Calu3 (cell line): ENCODE data around the gene NR2F1-AS1. TPM values are rescaled to one million over a fixed set of nuclear protein-coding genes. Genes with fewer than 3 reads are reported as not detected.

Experiments
- BruUV-seq: library from RNA; stranded (reverse); fragments of 400-500 nt; replicated peaks from 2 replicates; lab custom pipeline; 2021; lab: Mats Ljungman, UMichigan
- CTCF ChIA-PET: fragments of 300-600 bp; sonication (Branson Sonifier 250); formaldehyde crosslinking; loops from one replicate; lab custom pipeline; 2022; ENCODE audit warnings: antibody characterized with exemption; lab: Charles Lee
- DNase-seq: peaks from one replicate; pipeline ENCODE4 v3.0.0; 2022
- H3K27ac Mint-ChIP-seq: one replicate; pipeline ENCODE4 v1.8.0; 2022; ENCODE audit warnings: mixed read lengths; ENCODE audit not compliant: unreplicated experiment
- H3K27me3 Mint-ChIP-seq: one replicate; pipeline ENCODE4 v1.8.0; 2022; ENCODE audit warnings: mixed read lengths; ENCODE audit not compliant: unreplicated experiment
- H3K36me3 Mint-ChIP-seq: one replicate; pipeline ENCODE4 v1.8.0; 2022; ENCODE audit warnings: mild to moderate bottlenecking, moderate library complexity, mixed read lengths; ENCODE audit not compliant: insufficient read depth, unreplicated experiment
- H3K4me1 Mint-ChIP-seq: one replicate; pipeline ENCODE4 v1.8.0; 2022; ENCODE audit warnings: mild to moderate bottlenecking, low read depth, mixed read lengths; ENCODE audit not compliant: unreplicated experiment
- H3K4me3 Mint-ChIP-seq: one replicate; pipeline ENCODE4 v1.8.0; 2022; ENCODE audit warnings: mild to moderate bottlenecking, low read depth, moderate library complexity, mixed read lengths; ENCODE audit not compliant: unreplicated experiment
- H3K9me3 Mint-ChIP-seq: one replicate; pipeline ENCODE4 v1.8.0; 2022; ENCODE audit warnings: low read depth, mixed read lengths; ENCODE audit not compliant: unreplicated experiment
- intact Hi-C: fragments of 100-400 bp; cut with micrococcal nuclease; formaldehyde crosslinking; loops from one replicate; pipeline ENCODE4 v1.10.0; 2022; ENCODE audit not compliant: unreplicated experiment
- total RNA-seq: library from RNA; stranded (reverse); gene quantifications from 2 replicates; pipeline ENCODE4 v1.2.3, GENCODE V29; 2022
- TF ChIP-seq, protein P1 (sequence below): fragments of 200-600 bp; IDR thresholded peaks from one replicate; pipeline ENCODE4 v1.8.0; 2022; ENCODE audit warnings: antibody characterized with exemption; ENCODE audit not compliant: unreplicated experiment

The NR2F1-AS1 gene
- total RNA-seq, 1 experiment from 2014 or later, result 20.9 TPM

DNA sequence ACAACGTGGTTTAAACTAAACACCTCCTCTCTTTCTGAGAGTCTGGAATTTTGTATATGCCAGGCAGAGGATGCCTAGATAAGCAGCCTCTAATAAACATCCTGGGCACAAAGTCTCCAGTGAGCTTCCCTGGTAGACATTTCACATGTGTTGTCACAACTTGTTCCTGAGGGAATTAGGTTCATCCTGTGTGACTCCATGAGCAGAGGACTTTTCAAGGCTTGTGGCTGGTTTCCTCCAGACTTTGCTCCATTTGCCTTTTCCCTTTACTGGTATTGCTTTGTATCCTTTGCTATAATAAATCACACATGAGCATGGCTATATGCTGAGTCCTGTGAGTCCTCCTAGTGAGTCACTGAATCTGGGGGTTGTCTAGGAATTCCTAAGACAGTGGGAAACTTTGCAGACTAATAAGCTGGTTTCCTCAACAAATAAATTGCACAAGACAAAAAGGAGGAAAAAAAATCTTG, 77.4 kb downstream of the NR2F1-AS1 start:
- TF ChIP-seq, protein P1, sequence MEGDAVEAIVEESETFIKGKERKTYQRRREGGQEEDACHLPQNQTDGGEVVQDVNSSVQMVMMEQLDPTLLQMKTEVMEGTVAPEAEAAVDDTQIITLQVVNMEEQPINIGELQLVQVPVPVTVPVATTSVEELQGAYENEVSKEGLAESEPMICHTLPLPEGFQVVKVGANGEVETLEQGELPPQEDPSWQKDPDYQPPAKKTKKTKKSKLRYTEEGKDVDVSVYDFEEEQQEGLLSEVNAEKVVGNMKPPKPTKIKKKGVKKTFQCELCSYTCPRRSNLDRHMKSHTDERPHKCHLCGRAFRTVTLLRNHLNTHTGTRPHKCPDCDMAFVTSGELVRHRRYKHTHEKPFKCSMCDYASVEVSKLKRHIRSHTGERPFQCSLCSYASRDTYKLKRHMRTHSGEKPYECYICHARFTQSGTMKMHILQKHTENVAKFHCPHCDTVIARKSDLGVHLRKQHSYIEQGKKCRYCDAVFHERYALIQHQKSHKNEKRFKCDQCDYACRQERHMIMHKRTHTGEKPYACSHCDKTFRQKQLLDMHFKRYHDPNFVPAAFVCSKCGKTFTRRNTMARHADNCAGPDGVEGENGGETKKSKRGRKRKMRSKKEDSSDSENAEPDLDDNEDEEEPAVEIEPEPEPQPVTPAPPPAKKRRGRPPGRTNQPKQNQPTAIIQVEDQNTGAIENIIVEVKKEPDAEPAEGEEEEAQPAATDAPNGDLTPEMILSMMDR, result no peak
- H3K9me3 Mint-ChIP-seq, result no peaks in the 10 kb centered on the region
- BruUV-seq, result no TSS peak
- H3K36me3 Mint-ChIP-seq, result no peaks in the 10 kb centered on the region
- H3K27ac Mint-ChIP-seq, result no peak overlapping the region
- CTCF ChIA-PET, result no interaction called here
- no peaks in the 10 kb centered on the region for H3K4me1 Mint-ChIP-seq
- no peaks in the 10 kb centered on the region for H3K27me3 Mint-ChIP-seq
- no peak for DNase-seq
- H3K4me3 Mint-ChIP-seq, result no peak overlapping the region
- intact Hi-C loops, result loop anchor here (1.0 kb wide), 1 partner anchor 22 kb away; no protein-coding TSS in a partner anchor

DNA sequence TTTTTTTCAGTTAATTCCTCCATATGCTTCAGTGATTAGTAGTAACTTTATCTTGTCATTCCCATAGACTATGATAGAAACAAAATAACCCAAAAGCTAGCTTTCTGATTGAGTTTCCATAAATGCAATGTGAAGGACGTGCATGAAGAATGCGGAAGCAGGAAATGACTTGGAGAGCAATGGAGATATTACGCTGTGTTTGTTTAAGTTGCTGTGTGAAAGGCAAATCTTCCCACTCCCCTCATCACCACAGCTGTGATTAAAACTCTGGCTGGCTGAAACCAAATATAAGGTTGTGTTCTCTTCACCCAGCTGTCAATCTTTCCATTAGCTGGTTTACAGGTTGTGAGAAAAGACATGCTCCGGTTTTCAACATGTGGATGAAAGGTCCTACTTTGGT, 83.9 kb downstream of the NR2F1-AS1 start:
- CTCF ChIA-PET, result interaction anchor here (0.6 kb wide), 1 partner anchor 60 kb away, joined by 3 read pairs; no protein-coding TSS in a partner anchor
- no peak for DNase-seq
- Mint-ChIP-seq H3K27me3 (no peaks in the 10 kb centered on the region), H3K4me3 (no peak overlapping the region), H3K9me3 (no peaks in the 10 kb centered on the region), H3K36me3 (no peaks in the 10 kb centered on the region), H3K4me1 (no peaks in the 10 kb centered on the region), H3K27ac (no peak overlapping the region)
- intact Hi-C loops, result no loop called here
- BruUV-seq, result no TSS peak
- TF ChIP-seq, protein P1, result no peak

DNA sequence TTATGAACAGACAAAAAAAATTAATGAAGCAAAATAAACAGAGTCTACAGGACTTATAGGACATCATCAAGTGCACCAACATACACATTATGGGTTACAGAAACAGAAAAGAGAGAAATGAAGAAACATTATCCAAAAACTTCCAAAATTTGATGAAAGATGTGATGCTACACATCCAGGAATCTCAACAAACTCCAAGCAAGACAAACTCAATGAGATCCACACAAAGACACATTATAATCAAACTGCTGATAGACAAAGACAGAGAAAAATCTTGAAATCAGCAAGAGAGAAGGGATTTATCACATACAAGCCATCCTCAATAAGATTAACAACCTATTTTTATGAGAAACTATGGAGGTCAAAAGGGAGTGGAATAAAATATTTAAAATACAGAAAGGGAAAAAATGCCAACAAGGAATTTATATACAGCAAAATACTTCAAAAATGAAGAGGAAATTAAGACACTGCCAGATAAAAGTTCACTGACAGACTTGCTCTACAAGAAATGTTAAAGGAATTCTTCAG, 101.0 kb downstream of the NR2F1-AS1 start:
- intact Hi-C loops, result no loop called here
- Mint-ChIP-seq H3K27ac (no peak overlapping the region), H3K9me3 (peaks cover 6% of the 10 kb centered on the region), H3K4me1 (peaks cover 7% of the 10 kb centered on the region), H3K27me3 (no peaks in the 10 kb centered on the region), H3K36me3 (no peaks in the 10 kb centered on the region), H3K4me3 (no peak overlapping the region)
- no TSS peak for BruUV-seq
- DNase-seq, result no peak
- CTCF ChIA-PET, result no interaction called here
- TF ChIP-seq, protein P1, result no peak

DNA sequence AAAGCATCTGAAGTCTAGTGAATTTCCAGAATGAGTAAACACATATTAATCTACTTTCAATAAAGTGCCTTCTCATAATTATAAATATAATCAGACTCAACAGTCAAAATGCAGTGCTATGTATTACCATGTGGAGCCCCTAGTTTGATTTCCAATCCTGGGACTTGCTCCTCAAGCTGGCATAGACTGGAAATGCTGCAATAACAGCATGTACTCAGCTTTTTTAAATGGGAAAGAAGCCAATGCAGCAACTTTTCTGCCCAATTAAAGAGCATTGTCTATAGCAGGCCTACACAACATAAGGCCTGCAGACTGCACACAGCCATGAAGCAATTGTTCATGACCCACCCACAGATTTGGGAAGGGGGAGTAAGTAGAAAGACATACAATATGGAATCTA, 103.2 kb downstream of the NR2F1-AS1 start:
- no TSS peak for BruUV-seq
- peaks cover 6% of the 10 kb centered on the region for H3K9me3 Mint-ChIP-seq
- DNase-seq, result no peak
- H3K4me1 Mint-ChIP-seq, result peaks cover 7% of the 10 kb centered on the region
- H3K27me3 Mint-ChIP-seq, result no peaks in the 10 kb centered on the region
- H3K4me3 Mint-ChIP-seq, result no peak overlapping the region
- no peak overlapping the region for H3K27ac Mint-ChIP-seq
- intact Hi-C loops, result no loop called here
- H3K36me3 Mint-ChIP-seq, result no peaks in the 10 kb centered on the region
- CTCF ChIA-PET, result no interaction called here
- TF ChIP-seq, protein P1, result no peak
